Ectodermal cell (in vitro differentiated cells): ENCODE results near the gene FAM47E.
"Not testable (repeated sequence)": the region's sequence is repeated elsewhere in the genome, so short reads cannot be mapped to it uniquely, and the experiment has no call there.

Experiments used
- H3K27ac ChIP-seq: 2 replicates; pipeline ENCODE4 v1.7.0; 2013; ENCODE audit warnings: mild to moderate bottlenecking, low read depth, low read length; ENCODE audit not compliant: insufficient read depth, poor library complexity, severe bottlenecking
- H3K27me3 ChIP-seq: 2 replicates; pipeline ENCODE4 v1.7.0; 2013; ENCODE audit warnings: mild to moderate bottlenecking, low read length; ENCODE audit not compliant: insufficient read depth, control insufficient read depth, poor library complexity, severe bottlenecking
- H3K36me3 ChIP-seq: one replicate; pipeline ENCODE4 v1.7.0; 2013; ENCODE audit warnings: low read length; ENCODE audit not compliant: control insufficient read depth, insufficient read depth
- H3K4me1 ChIP-seq: one replicate; pipeline ENCODE4 v1.7.0; 2013; ENCODE audit warnings: low read length; ENCODE audit not compliant: control insufficient read depth, insufficient read depth
- H3K4me3 ChIP-seq: 2 replicates; pipeline ENCODE4 v1.7.0; 2013; ENCODE audit warnings: low read depth, low read length, control low read depth; ENCODE audit not compliant: insufficient read depth
- H3K9me3 ChIP-seq: 2 replicates; pipeline ENCODE4 v1.7.0; 2013; ENCODE audit warnings: mild to moderate bottlenecking, low read length, moderate library complexity; ENCODE audit not compliant: control insufficient read depth
- WGBS, 2 experiments: methylation state at CpG; one replicate each; pipeline ENCODE4 v1.1.7; 2013; ENCODE audit warnings: missing lambda C conversion rate in 2 of 2; 5-methylcytosine and 5-hydroxymethylcytosine counted together

Gene FAM47E

DNA sequence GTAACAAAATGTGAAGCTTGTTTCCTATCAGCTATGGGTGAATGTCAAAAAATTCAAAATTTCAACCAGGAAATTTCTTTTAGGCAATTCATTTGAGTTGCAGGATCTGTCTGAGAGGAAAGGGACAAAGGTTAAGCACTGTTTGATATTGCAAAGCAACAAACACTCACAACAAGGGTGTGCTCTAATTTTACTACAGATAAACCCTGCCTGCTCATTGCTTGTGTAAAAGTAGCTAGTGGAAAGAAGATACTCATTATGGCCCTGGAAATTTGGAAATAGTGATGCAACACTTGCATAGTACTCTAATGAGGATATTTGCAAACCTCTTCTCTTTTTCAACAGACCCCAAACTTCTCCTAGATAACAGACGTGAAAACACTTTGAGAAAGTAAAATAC is 27.1 kb downstream of the FAM47E start:
- no peak overlapping the region for H3K27ac ChIP-seq
- no peaks in the 10 kb centered on the region for H3K9me3 ChIP-seq
- H3K27me3 ChIP-seq, result no peaks in the 10 kb centered on the region
- no peaks in the 10 kb centered on the region for H3K36me3 ChIP-seq
- 92% methylated on average over 1 of the region's 1 CpG; no CpG with 5 or more reads in 1 of the 2 experiments for WGBS, 2 experiments
- H3K4me1 ChIP-seq, result peaks cover 3% of the 10 kb centered on the region
- H3K4me3 ChIP-seq, result no peak overlapping the region

DNA sequence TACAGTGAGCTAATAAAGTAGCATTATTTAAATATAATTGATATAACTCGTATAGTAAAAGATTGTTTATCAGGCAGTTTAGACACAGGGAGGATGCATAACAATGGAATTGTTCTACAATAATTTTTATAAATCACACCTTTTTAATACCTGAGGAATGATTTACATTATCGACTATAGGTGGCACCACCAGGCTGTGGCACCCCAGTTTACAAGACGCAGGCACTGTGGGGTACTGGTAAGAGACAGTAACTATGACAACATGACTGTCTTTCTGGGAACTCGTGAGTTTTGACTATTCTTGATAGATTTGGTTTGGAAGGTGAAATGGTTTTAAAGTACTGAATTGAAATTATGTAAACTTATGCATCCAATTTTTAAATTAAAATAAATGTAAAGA is 27.9 kb downstream of the FAM47E start:
- no peak overlapping the region for H3K4me3 ChIP-seq
- no peak overlapping the region for H3K27ac ChIP-seq
- H3K36me3 ChIP-seq, result no peaks in the 10 kb centered on the region
- WGBS, 2 experiments, result 90 to 91% methylated on average over 3 to 4 of the region's 4 CpGs
- no peaks in the 10 kb centered on the region for H3K27me3 ChIP-seq
- H3K4me1 ChIP-seq, result peaks cover 3% of the 10 kb centered on the region
- H3K9me3 ChIP-seq, result no peaks in the 10 kb centered on the region

DNA sequence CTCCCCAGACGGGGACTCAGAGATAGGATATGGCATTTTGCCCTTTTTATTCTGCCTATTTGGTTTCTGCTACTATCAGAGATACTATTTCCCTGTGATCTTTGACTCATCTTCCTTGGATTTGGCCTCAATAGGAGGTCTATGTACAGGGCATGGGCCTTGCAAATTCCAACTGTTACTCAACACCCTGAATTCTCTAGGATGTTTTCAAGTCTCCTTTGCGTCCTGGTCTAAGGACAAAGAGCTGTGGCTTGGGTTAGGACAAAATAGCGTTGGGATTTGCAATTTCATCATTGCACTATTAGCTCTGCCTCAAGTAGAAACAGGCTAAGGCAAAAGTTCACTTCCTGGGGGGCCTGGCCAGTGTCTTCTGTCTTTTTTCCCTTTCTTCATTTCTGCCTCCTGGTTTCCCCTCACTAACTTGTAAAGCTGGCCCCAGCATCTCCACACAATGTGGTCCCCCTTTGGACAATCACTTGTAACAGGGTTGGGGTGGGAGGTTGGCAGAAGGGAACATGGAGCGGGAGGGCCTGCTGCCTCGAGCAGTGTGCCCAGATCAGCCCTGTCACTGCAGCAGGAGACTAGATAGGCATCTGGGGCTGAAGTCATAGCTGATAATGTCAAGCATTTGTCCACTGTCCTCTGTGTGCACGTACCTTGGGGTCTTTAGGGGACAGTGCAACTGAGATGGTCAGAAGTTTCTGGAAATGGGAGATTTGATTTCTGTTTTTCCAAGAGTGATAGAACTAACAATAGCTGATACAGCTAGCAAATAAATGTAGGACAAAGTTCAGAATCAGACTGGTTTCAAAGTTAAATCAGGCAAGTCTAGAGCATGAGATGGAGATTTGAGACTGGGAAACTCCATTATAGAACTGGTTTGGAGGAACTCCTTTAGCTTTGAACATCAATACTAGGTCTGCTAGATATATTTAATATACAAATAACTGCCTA is 29.2 kb downstream of the FAM47E start:
- 83 to 85% methylated on average over 6 of the region's 6 CpGs for WGBS, 2 experiments
- H3K4me3 ChIP-seq, result no peak overlapping the region
- no peaks in the 10 kb centered on the region for H3K36me3 ChIP-seq
- peak overlapping the region; percentile 27 for H3K27ac ChIP-seq
- no peaks in the 10 kb centered on the region for H3K9me3 ChIP-seq
- H3K4me1 ChIP-seq, result peaks cover 3% of the 10 kb centered on the region
- no peaks in the 10 kb centered on the region for H3K27me3 ChIP-seq

DNA sequence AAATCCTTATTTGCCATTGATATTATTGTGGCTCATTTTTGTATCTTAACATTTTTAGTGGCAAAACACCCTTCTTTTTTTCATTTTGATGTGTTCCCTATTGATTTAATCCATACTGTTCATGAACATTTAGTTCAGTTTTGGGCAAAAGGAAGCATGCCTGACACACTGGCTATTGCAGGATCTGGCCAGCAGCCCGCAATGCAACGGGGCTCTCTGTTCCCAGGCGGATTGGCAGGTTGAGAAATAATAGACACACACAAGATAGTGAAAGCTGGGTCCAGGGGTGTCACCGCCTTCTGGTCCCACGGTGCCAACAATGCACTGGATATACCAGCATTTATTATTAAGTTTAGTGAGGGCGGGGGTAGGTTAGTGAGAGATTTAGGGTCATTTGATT is 30.1 kb downstream of the FAM47E start:
- not testable (repeated sequence) for H3K4me1 ChIP-seq
- 91 to 95% methylated on average over 3 to 5 of the region's 6 CpGs for WGBS, 2 experiments

DNA sequence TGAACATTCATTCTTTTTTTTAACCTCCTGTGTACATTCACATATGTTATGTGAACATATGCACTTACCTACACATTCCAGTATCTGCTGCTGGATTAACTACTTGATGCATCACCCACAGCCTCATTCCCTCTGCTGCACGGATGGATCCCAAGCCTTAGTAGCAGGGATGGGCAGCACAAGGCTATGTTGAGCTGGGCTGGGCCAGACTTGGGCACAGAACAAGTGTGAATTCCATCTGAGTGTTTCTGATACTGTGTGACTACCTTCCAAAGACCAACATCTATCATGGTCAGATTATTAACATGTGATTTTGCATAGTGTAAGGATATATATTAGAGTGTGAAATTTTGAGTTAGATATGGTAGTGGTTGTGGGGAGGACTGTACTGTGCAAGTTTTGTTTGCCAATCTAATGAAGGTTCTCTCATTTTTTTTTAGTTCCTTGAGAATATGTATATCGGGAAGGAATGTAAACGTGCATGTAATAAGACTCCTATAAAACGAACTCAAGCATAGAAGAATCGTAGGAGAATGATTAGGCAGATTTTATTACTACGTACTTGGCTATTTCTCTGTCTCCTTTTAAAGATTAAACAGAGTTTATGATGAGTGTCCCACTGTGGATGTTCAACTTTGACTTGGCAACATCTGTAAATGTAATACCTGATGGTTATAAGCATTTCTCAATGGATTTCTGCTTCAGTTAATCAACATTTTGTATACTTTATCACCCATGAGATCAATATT is 31.6 kb downstream of the FAM47E start:
- Histone ChIP-seq H3K27ac (no peak overlapping the region), H3K36me3 (no peaks in the 10 kb centered on the region), H3K27me3 (no peaks in the 10 kb centered on the region), H3K4me1 (peaks cover 3% of the 10 kb centered on the region), H3K9me3 (no peaks in the 10 kb centered on the region), H3K4me3 (no peak overlapping the region)
- 96% methylated on average over 6 of the region's 6 CpGs for WGBS, 2 experiments

More for the DNA sequence above, 30.1 kb downstream of the FAM47E start:
- not testable (repeated sequence) for H3K9me3 ChIP-seq, H3K36me3 ChIP-seq, H3K27ac ChIP-seq, H3K4me3 ChIP-seq, H3K27me3 ChIP-seq

DNA sequence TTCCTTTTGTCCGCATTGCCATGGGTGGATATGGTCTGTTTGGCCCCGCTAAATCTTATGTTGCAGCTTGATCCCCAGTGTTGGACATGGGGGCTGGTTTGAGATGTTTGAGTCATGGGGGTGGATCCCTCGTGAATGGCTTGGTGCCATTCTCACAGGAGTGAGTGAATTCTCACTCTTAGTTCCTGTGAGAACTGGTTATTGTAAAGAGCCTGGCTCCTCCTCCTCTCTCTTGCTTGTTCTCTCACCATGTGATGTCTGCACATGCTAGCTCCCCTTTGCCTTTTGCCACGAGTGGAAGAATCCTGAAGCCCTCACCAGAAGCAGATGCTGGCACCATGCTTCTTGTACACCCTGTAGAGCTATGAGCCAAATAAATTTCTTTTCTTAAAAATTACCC is 32.4 kb downstream of the FAM47E start:
- Histone ChIP-seq H3K36me3 (no peaks in the 10 kb centered on the region), H3K27ac (no peak overlapping the region), H3K4me1 (peaks cover 3% of the 10 kb centered on the region), H3K27me3 (no peaks in the 10 kb centered on the region), H3K9me3 (no peaks in the 10 kb centered on the region), H3K4me3 (no peak overlapping the region)
- 76 to 80% methylated on average over 3 to 4 of the region's 4 CpGs for WGBS, 2 experiments

DNA sequence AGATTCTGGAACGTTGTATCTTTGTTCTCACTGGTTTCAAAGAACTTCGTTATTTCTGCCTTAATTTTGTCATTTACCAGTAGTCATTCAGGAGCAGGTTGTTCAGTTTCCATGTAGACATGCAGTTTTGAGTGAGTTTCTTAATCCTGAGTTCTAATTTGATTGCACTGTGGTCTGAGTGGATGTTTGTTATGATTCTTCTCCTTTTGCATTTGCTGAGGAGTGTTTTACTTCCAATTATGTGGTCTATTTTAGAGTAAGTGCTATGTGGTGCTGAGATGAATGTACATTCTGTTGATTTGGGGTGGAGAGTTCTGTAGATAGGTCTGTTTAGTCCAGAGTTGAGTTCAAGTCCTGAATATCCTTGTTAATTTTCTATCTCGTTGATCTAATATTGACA is 36.3 kb downstream of the FAM47E start:
- WGBS, 2 experiments, result 90 to 98% methylated on average over 3 of the region's 3 CpGs
- not testable (repeated sequence) for H3K27ac ChIP-seq, H3K4me1 ChIP-seq, H3K9me3 ChIP-seq, H3K27me3 ChIP-seq, H3K4me3 ChIP-seq, H3K36me3 ChIP-seq

DNA sequence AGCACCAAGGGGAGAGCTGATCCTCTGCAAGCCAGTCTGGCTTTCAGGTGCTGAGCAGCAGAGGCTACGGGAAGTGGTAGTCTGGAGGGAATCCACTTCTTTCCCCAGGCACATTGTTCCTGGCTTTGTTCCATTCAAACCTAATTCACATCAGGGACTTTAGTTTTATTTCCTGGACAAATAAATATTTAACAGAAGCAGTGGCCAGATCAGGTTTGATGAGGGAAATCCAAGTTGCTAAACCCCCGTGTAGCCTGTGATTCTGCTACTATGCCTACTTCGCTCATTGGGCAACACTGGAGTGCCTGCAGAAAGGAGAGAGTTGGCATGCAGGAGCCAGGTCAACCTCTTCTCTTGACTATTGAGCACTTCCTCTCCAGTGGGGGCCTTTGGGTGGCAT is 41.2 kb downstream of the FAM47E start:
- H3K9me3 ChIP-seq, result no peaks in the 10 kb centered on the region
- WGBS, 2 experiments, result 97% methylated on average over 3 of the region's 3 CpGs
- H3K36me3 ChIP-seq, result no peaks in the 10 kb centered on the region
- H3K4me3 ChIP-seq, result no peak overlapping the region
- H3K4me1 ChIP-seq, result no peaks in the 10 kb centered on the region
- no peaks in the 10 kb centered on the region for H3K27me3 ChIP-seq
- H3K27ac ChIP-seq, result no peak overlapping the region

DNA sequence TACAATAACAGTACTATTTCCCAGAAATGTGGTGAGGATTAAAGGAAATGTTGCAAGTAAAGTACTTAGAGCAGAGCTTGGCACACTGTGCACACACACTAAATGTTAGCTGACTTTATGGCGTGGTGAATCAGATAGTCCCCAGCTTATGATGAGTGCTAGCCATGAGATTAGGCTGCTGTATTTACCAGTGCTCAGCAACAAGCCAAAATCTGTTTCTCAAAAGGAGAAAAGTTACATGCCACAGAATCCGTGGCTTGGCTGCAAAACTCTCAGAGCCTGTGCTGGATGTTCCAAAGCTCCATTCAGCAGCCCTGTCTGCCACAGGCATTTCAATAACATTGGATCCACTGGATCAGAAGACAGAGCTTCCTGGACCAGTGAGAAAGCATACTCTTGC is 42.3 kb downstream of the FAM47E start:
- Histone ChIP-seq H3K36me3 (no peaks in the 10 kb centered on the region), H3K4me3 (no peak overlapping the region), H3K4me1 (no peaks in the 10 kb centered on the region), H3K27ac (no peak overlapping the region), H3K9me3 (no peaks in the 10 kb centered on the region), H3K27me3 (no peaks in the 10 kb centered on the region)
- 90 to 92% methylated on average over 2 of the region's 2 CpGs for WGBS, 2 experiments

DNA sequence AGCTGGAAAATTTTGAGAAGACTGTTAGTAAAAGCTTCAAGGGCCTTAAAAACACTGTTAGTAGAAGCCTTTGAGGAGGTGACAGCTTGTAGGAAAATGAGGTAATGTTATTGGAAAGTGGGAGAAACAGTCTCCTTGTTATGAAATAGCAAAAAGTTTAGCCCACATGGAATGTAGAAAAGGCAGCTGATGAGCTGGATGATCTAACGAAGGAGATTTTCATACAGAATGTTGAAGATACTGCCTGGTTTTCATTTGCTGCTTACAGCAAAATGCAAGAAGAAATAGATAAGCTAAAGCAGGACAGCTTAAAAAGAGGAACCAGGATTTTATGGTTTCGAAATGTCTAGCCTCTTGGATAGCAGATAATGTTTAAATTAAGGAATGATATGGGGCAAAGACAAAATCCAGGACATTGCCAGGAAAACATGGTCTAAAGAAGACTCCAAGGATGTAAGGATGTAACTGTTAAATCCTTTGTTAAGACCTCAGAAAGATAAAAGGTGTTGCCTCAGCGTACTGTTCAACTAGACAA is 44.8 kb downstream of the FAM47E start:
- WGBS, 2 experiments, result 91 to 96% methylated on average over 3 of the region's 3 CpGs
- Histone ChIP-seq H3K4me1 (no peaks in the 10 kb centered on the region), H3K4me3 (no peak overlapping the region), H3K27me3 (no peaks in the 10 kb centered on the region), H3K36me3 (no peaks in the 10 kb centered on the region), H3K9me3 (no peaks in the 10 kb centered on the region), H3K27ac (no peak overlapping the region)
